GM18519 (cell line): ENCODE results near the gene SORCS2.

ENCODE experiments used
- ATAC-seq: cut with Tn5 transposase; IDR thresholded peaks from one replicate; pipeline ENCODE4 v1.9.1; 2021; ENCODE audit warnings: mild to moderate bottlenecking, moderate library complexity; ENCODE audit not compliant: unreplicated experiment, low FRiP score

SORCS2 gene

DNA sequence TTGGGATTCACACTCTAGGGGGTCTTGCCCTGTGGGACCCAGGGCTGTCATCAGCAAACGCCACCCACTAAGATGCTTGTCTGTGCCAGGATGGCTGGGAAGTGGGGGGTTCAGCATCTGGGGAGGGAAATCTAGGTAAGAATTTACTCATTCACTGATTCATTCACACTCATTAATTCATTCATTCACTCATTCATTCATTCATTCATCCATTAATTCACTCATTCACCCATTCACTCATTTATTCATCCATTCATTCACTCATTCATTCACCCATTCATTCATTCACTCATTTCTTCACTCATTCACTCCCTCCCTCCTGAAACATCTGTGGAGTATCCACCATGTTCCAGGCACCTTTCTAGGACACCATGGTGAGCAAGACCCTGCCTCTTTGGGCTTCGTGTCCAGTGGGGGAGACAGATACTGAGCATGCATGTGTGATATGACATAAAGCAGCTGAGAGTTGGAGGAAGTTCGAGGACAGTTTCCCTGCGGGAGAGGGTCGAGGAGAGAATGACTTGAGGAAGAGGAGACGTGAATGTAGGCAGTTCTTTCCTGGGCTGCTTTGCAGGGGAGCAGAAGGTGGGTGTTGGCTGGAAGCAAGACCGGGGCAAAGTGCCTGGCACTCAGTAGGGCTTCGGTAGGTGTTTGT, 90.6 kb downstream of the SORCS2 start:
- no peak for ATAC-seq

DNA sequence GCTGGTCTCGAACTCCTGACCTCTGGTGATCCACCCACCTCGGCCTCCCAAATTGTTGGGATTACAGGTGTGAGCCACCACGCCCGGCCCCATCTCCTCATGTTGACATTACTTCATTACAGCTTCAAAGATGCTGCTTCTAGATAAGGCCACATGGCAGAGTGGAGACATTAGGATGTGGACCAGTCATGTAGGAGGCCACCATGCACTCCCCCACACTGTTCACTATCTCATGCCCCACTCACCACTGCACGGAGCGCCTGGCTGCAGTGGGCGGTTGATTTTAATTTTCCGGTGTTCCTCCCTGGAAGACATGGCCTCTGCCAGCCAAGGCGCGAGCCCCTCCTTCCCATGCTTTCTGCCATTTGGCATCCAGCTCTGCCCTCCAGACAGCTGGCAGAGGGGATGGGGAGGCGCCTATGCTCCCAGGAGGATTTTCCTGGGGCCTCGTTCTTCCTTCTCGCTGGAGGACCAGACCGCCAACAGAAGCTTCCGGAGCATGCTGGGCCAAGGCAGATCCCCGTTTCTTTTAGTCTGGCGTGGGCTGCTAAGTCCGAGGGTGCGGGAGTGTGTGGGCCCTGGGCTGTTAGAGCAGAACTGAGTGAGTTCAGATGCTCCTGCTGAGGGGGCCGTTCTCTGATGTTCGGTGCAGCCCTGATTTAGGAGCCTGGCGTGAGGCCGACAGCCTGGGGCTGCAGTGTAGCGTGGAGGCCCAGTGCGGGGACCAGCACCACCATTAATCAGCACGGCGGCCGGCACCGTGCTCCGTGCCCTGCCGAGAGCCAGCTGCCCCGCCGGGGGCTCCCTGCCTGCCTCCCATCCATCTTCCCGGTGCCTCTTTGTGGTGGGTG, 93.1 kb downstream of the SORCS2 start:
- ATAC-seq, result no peak

DNA sequence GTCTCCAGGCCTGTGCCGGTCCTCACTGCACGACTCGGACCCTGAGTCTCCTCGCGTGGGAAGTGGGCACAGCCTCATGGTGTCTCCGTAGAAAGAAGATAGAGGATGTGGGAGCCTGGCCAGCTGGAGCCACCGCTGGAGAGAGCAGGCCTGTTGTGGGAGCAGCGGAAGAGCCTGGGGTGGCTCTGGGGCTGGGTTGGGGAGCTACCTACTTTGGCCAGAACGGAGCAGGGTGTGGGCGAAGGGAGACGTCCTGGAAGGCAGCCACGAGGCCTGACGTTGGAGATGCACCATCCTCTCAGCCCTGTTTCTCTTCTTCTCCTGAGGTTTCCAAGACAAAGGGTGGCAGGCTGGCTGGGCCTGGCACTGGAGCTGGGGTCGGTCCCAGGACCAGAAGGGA, 93.8 kb downstream of the SORCS2 start:
- ATAC-seq, result no peak

DNA sequence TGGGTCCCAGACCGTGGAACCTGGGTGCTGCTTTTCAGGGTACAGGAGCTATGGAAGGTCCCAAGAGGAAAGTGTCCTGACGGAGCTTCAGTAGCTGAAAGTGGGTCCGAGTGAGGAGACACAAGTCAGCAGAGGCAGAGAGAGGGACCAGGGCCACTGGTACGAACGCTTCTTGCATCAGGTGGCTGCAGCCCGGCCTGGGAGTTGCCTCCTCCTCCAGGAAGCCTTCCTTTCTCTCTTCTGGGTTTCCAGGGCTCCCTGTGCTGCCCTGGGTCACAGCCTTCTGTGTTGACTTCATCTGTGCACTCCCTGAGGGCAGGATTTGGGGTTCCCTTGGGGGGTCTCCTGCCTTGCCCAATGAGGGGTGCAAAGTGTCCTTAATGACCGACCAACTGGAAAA, 94.5 kb downstream of the SORCS2 start:
- ATAC-seq, result no peak

DNA sequence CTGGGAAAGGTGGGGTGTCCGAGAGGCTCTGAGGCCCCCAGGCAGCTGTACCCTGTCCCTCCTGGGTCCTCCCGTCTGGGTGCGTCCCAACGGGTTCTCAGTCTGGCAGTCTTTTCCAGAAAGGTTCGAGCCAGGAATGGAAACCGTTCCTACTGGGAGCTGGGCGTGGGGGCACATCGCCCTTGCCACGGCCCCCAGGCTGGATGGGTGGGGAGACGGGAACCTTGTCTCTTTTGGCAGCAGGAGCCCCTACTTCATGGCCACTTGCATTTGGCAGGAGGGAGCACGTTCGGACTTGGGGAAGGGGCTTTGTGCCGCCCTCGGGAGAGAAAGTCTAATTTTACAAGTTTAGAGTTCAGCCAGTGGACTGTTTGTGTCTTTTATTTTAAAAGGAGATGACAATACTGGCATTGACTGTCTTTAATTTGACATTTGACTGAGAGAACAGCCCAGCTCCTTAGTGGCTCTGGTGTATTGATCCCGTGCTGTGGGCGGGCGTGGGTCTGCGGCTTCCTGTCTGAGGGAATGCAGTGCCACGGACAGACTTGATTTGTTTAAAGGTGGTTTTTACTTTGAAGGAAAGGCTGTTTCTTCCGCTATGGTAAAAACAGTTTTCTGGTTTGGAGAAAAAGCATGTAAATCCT, 95.1 kb downstream of the SORCS2 start:
- no peak for ATAC-seq

DNA sequence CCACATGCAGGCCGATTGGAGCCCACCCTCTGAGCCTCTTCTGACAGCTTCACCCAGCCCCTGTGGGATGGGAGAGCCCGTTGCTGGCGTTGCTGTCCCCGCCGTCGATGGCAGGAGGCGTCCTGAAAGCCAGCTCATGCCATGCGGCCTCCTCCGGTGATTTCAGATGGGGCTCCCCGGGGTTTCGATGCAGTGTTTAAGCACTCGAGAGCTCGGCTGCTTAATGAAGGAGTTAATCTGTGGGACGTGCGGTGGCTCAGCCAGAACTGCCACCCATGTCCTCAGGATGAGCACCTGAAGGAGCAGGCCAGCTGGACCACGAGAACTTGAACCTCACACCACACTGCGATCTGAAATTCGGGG, 95.6 kb downstream of the SORCS2 start:
- no peak for ATAC-seq

DNA sequence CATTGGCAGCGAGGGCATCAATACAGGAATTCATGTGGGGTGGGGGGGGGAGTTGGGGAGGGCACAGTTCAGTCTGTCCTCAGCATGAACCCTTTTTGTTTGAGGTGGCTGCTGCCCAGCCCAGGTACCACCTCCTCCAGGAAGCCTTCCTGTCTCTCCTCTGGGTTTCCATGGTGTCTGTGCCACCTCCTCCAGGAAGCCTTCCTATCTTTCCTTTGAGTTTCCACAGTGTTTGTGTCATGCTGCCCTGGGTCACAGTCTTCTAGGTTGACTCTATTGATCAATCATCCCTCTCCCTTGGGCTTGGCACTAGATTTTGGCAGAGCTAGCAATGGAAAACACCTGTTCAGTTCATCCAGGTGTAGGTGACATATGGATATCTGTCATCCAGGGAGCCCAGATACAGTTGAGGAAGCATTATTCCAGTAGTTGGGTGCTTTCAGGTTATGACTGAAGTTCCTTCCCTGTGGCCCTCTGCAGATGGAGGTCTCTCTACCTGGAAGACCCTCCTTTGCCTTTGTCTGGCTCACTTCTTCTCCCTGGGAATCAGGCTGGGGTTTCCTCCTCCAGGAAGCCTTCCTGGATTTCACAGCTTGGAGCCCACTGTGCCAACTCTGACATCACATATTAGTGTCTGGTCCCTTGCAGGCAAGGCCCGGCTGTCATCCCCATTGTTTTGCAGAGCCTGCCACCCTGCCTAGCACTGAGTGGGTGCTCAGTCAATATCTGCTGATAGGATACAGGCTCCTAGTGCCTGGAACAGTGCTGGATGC, 96.6 kb downstream of the SORCS2 start:
- ATAC-seq, result no peak

DNA sequence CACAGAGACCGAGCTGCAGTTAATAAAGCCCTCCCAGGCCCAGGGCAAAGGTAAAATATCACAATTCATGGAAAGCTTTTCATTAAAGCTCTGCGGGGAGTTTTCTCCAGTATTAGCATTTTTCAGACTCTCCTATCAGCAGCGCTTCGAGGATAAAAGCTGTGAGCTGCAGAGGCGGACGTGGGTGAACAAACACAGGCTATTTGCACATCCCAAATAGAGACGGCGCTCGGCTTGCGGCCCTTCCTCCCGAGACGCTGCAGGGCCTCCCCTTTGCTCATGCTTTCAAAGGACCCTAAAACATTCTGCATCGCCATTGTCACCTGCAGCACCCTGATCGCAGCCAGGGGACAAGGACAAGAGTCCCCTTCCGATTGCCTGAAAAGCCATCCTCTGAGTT, 97.3 kb downstream of the SORCS2 start:
- no peak for ATAC-seq

DNA sequence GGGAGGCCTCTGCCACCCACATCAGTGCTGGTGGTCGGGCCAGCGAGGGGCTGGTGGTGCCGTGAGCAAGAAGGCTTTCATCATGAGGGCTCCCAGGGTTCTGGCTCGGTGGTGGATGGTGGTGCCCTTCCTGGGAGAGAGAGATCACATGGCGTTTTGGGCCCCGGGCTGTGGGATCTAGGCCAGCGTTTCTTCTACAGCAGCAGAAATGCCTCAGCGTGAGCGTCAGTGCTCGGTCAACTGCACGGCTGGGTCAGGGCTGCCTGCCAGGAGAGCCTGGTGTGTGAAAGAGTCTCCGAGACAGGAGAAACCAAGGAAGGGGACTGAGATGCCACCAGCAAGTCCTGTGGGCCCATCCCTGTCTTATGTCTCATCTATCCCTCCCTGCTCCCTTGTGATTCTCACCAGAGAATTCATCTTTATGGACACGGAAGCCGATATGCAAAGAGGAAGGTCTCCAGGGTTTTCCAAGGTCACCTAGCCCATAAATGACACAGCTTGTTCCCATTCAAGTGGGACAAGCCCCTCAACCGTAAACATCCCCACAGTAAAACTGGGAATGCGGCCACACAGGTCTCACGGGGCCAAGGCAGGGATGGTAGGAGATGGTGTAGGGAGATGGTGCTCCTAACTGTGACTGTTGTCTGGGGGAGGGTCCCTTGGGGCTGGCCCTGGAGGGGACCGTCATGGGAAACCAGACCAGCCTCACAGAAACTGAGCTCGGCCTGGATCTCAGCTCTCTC, 99.2 kb downstream of the SORCS2 start:
- no peak for ATAC-seq

DNA sequence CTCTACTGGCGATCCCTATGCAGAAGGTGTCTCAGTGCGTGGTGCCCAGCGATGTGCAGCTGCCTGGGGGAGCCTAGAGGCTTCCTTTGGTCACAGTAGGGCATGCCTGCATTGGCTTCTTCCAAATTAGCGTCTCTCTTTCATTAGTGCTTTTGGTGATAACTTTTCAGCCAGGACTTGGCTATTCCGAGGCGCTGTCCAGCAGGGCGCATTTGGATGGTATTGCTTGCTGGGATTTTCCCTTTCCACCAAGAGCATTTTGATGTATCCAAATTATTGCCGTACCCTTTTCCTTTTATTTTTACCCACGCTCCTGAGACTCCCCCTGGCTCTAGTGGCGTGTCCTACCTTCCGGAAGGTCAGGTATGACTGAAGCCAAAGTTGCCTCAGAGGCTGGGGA, 101.4 kb downstream of the SORCS2 start:
- no peak for ATAC-seq

DNA sequence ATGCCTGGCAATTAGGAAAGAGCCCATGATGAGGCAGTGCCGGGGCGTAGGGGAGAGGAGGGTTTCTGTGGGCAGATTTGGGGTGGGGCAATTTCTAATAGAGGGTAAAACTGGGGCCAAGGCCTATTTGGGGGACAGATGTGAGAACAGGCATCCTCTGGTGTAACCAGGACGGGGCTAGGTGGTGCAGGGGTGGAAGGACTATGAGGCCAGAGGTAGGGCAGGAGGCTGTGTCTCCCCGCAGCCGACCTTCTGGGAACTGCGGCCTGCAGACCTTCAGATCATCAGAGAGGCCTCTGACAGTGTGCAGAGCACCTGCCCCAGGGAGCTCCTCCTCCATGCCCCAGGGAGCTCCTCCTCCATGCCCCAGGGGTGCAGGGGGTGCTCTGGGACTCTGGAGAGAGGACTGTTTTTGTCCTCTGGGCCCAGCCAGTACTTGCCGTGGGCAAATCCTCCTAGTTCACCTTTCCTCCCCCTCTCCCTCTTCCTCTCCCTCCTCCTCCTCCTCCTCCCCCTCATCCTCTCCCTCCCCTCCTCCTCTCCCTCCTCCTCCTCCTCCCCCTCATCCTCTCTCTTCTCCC, 101.9 kb downstream of the SORCS2 start:
- ATAC-seq, result no peak

DNA sequence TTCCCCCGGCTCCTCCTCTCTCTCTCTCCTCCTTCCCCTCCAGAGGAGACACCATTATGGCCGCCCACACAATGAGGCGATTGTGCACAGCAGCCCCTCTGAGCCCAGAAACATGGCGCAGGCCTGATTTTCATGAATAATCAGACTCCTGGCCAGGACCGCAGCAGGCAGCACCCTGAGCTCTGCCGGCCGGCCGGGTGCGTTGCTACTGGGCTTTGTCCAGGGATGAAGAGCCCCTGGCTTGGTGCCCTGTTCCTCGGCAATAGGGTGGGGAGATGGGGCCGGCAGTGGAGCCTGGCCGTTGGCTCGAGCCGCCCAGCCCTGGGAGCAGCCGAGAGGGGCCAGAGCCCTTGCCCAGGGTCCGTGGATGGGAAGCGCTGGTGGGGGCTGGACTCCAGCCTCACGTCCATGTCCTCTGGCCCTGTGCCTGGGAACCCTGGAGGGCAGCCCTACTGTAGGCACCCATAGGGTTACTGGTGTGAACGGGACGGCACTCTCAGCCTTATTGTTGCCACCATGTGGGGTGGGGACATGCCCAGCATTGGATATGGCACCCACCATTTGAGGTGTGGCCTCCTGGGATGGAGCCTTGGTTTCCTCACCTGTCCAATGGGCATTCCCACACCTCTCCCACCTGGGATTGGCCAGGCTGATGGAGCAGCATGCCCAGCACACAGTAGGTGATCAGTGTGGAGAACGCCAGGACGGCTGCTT, 103.0 kb downstream of the SORCS2 start:
- no peak for ATAC-seq

DNA sequence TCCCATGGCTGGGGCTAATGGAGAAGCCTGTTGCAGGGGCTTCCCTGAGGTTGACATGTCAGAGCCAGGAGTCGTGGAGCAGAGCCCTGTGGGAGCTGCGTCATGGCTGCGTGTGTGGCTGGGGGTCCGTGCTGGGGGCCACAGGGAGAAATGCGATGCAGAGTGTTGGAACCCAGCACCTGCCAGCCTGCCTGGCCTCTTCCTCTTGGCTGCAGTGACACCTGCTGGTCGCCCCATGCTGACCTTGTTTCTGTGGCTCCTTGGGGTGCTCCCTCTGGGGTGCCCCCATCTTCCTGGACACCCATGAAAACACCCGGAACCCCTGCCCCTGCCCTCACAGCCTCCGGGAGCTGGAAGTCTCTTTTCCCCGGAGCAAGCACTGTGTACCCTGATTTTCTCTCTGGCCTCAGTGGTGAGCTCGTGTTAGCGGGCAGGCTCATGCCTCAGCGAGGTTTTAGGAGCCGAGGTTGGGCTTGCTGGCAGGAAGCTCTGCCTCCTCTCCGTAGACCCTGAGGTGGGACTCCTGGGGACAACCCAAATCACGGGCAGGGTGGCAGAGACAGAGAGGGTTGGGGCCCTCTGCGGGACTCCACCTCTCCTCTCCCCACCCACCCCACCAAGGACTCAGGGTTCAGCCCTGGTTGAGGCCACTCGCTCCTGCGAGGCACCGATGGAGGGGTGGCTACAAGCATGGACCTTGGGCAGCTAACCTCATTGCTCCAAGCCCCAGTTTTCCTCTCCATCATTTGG, 103.7 kb downstream of the SORCS2 start:
- no peak for ATAC-seq

DNA sequence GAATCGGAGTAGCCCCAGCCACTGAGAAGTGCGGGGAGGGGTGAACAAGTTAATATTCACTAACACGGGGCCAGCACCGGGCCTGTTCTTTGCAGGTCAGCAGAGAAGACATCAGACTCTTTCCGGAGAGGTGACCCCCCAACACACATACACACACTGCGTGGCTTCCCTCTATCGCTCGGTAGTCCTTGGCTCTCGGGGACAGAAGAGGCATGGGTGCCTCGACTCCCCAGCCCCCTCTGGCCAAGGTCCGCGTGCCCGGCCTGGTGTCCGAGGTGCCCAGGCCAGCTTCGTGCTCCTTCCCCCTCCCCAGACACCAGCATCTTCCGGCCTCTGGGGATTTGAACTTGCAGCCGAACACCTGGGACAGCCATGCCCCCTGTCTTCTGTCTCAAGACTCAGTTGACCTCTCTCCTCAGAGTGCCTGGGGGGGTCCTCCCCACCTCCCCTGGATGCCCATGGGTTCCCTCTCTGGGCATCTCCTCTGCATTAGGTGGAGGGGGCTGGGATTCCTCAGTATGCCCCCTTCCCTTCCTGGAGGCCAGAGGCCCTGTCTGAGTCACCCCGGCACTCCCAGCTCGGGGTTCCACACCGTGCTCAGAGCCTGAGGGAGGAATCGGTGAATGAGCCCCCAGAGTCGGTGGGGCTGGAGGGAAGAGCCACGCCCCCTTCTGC, 104.5 kb downstream of the SORCS2 start:
- no peak for ATAC-seq

DNA sequence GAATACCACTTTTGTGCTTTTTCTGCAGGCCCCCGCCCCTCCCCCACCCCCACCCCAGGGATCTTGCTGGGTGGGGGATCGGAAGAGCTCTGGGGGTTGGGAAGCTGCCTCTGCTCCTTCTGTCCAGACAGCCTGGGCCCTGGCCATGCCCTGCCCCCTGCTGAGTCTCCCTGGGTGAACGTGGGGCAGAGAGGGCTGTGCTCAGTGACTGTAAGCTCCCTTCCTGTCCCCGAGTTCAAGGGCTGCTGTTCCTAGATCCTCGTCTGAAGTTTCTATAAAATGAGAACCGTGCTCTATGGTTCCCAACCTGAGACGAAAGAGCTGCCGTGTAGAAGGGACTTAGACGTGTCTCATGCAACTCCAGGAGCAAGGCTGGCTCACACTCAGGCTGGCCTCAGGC, 105.0 kb downstream of the SORCS2 start:
- no peak for ATAC-seq

DNA sequence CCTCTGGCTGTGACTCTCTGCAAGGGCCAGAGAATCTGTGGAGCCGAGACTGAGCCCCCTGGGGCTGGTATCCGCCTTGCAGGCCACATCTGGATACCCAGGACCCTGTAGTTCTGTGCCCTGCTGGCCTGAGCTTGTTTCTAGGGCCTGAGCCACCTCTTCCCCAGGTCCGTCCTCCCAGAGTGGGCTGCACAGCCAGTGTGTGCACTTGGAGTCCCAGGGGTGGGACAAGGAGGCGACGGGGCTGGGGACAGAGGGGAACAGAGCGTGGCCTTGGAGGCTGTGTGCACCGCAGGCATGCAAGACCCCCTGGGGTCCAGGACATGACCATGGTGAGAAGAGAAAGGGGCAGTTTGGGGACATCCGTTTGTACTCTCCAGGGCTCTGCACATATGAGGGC, 105.5 kb downstream of the SORCS2 start:
- no peak for ATAC-seq

DNA sequence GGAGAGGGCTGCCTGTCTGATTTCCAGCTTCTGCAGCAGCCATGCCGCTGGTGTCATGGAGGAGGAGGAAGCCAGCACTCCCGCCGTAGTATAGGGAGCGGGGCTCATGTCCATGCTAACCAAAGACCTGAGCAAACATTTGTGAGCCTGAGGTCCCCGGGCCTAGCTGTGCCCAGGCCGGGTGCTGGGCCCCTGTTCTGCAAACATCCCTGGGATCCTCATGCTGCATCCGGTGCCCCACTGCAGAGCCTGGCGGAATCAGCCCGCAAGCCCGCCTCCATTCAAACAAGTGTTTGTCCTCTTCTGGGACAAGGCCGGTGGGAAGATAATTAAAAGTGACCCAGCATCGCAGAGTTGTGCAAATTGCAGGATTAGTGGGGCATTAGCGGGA, 106.3 kb downstream of the SORCS2 start:
- no peak for ATAC-seq
